H1 (cell line): Measurements from ENCODE around the gene KHDRBS1. TPM values are rescaled to one million over a fixed set of nuclear protein-coding genes. Genes with fewer than 3 reads are reported as not detected.

Source experiments
- CTCF ChIA-PET: fragments of 300-600 bp; sonication (Branson Sonifier 250); formaldehyde crosslinking; loops from one replicate; lab custom pipeline; 2021; ENCODE audit not compliant: partially characterized antibody; lab: Charles Lee
- POLR2A ChIA-PET: fragments of 300-600 bp; sonication (Branson Sonifier 250); formaldehyde crosslinking; loops from one replicate; lab custom pipeline; 2021; ENCODE audit warnings: inconsistent platforms; ENCODE audit not compliant: partially characterized antibody; lab: Charles Lee
- DNase-seq, 2 experiments: peaks; one replicate each; pipeline versions ENCODE4 v3.0.0 to v3.0.0-alpha.2; 2010 to 2022; ENCODE audit warnings: low spot score in 2 of 2, low read depth in 1 of 2, mixed read lengths in 1 of 2
- FAIRE-seq: peaks from 2 replicates; lab custom pipeline; 2011; peaks lifted over from hg19 to GRCh38; lab: Jason Lieb, UNC
- H2AFZ ChIP-seq: 2 replicates; pipeline ENCODE4 v1.8.1; 2012; ENCODE audit warnings: low read length, inconsistent platforms
- H2AK5ac ChIP-seq: 2 replicates; pipeline ENCODE4 v1.6.1; 2013; ENCODE audit warnings: low read depth, low read length
- H2BK120ac ChIP-seq: replicated peaks from 2 replicates; pipeline ENCODE3; 2013; ENCODE audit warnings: low read depth, low read length, inconsistent platforms
- H2BK12ac ChIP-seq: 2 replicates; pipeline ENCODE4 v1.6.1; 2013; ENCODE audit warnings: low read depth, low read length
- H2BK15ac ChIP-seq: 2 replicates; pipeline ENCODE4 v1.6.1; 2013; ENCODE audit warnings: low read length
- H2BK20ac ChIP-seq: 2 replicates; pipeline ENCODE4 v1.6.1; 2013; ENCODE audit warnings: low read length
- H2BK5ac ChIP-seq: 2 replicates; pipeline ENCODE4 v1.6.1; 2013; ENCODE audit warnings: low read depth, low read length
- H3K14ac ChIP-seq: 2 replicates; pipeline ENCODE4 v1.6.1; 2013; ENCODE audit warnings: inconsistent platforms; ENCODE audit not compliant: insufficient read length
- H3K18ac ChIP-seq: 2 replicates; pipeline ENCODE4 v1.6.1; 2013; ENCODE audit warnings: low read length; ENCODE audit errors: extremely low read depth
- H3K23ac ChIP-seq: 2 replicates; pipeline ENCODE4 v1.6.1; 2013; ENCODE audit warnings: inconsistent platforms; ENCODE audit not compliant: insufficient read length
- H3K23me2 ChIP-seq: 2 replicates; pipeline ENCODE4 v1.6.1; 2013; ENCODE audit warnings: low read depth, low read length
- H3K27ac ChIP-seq: 2 replicates; pipeline ENCODE4 v1.6.1; 2011; ENCODE audit warnings: low read depth, low read length, inconsistent platforms
- H3K27me3 ChIP-seq, 4 experiments: replicated peaks in 1 of 4; 1 replicate in 1 of 4; 2 replicates in 3 of 4; pipeline versions ENCODE4 v1.6.1 to v1.8.1; 2011 to 2013; ENCODE audit warnings: low read length in 3 of 4, mild to moderate bottlenecking in 3 of 4, inconsistent platforms in 2 of 4, mixed read lengths in 2 of 4, moderate library complexity in 1 of 4; ENCODE audit not compliant: control insufficient read depth in 3 of 4, insufficient read depth in 3 of 4; ENCODE audit errors: extremely low read depth in 1 of 4
- H3K36me3 ChIP-seq, 4 experiments: 2 replicates each; pipeline versions ENCODE4 v1.6.1 to v1.8.1; 2011 to 2013; ENCODE audit warnings: mild to moderate bottlenecking in 4 of 4, low read length in 3 of 4, moderate library complexity in 2 of 4, control low read depth in 1 of 4, inconsistent platforms in 1 of 4; ENCODE audit not compliant: insufficient read depth in 4 of 4, control insufficient read depth in 2 of 4
- H3K4ac ChIP-seq: replicated peaks from 2 replicates; pipeline ENCODE3; 2013; ENCODE audit warnings: low read length, low read depth, mixed read lengths, inconsistent platforms; ENCODE audit not compliant: insufficient read length
- H3K4me1 ChIP-seq, 4 experiments: replicated peaks in 1 of 4; 1 replicate in 1 of 4; 2 replicates in 3 of 4; pipeline versions ENCODE4 v1.6.1 to v1.8.1; 2011 to 2013; ENCODE audit warnings: low read length in 3 of 4, inconsistent platforms in 2 of 4, mixed read lengths in 1 of 4; ENCODE audit not compliant: insufficient read depth in 4 of 4, control insufficient read depth in 3 of 4
- H3K4me2 ChIP-seq, 2 experiments: 2 replicates each; pipeline versions ENCODE4 v1.6.1 to v1.8.1; 2011 to 2013; ENCODE audit warnings: low read depth in 2 of 2, low read length in 2 of 2, control low read depth in 1 of 2, inconsistent platforms in 1 of 2, mild to moderate bottlenecking in 1 of 2; ENCODE audit not compliant: insufficient read depth in 1 of 2
- H3K4me3 ChIP-seq, 4 experiments: fragments of 200-600, 300-600 bp in 1 of 4; sonication (generic), shearing (Covaris generic), sonication (Bioruptor Twin) in 1 of 4; 2 replicates each; pipeline versions ENCODE4 v1.5.1 to v1.8.1; 2011 to 2016; ENCODE audit warnings: low read length in 4 of 4, low read depth in 3 of 4, control low read depth in 2 of 4, inconsistent platforms in 2 of 4, mild to moderate bottlenecking in 2 of 4, mixed read lengths in 1 of 4, moderate library complexity in 1 of 4; ENCODE audit not compliant: insufficient read depth in 2 of 4; ENCODE audit errors: extremely low read depth in 1 of 4
- H3K56ac ChIP-seq: replicated peaks from 2 replicates; pipeline ENCODE3; 2013; ENCODE audit warnings: low read depth, mild to moderate bottlenecking, mixed read lengths, low read length, inconsistent platforms; ENCODE audit not compliant: insufficient read length
- H3K79me1 ChIP-seq: 2 replicates; pipeline ENCODE4 v1.6.1; 2013; ENCODE audit warnings: low read depth, low read length, control low read depth
- H3K79me2 ChIP-seq, 2 experiments: 2 replicates each; pipeline versions ENCODE4 v1.6.1 to v1.8.1; 2012 to 2013; ENCODE audit warnings: low read length in 2 of 2, mild to moderate bottlenecking in 2 of 2, inconsistent platforms in 1 of 2; ENCODE audit not compliant: insufficient read depth in 2 of 2, control insufficient read depth in 1 of 2
- H3K9ac ChIP-seq, 4 experiments: replicated peaks in 1 of 4; 1 replicate in 1 of 4; 2 replicates in 3 of 4; pipeline versions ENCODE4 v1.6.1 to v1.8.1; 2011 to 2013; ENCODE audit warnings: low read depth in 3 of 4, low read length in 3 of 4, control low read depth in 2 of 4, mild to moderate bottlenecking in 2 of 4, moderate library complexity in 2 of 4, inconsistent platforms in 1 of 4; ENCODE audit errors: extremely low read depth in 1 of 4
- H3K9me3 ChIP-seq, 2 experiments: 2 replicates each; pipeline versions ENCODE4 v1.6.1 to v1.8.1; 2012 to 2013; ENCODE audit warnings: mild to moderate bottlenecking in 2 of 2, moderate library complexity in 2 of 2, control low read depth in 1 of 2, inconsistent platforms in 1 of 2, low read depth in 1 of 2, low read length in 1 of 2, mixed read lengths in 1 of 2; ENCODE audit not compliant: insufficient read depth in 2 of 2
- H4K20me1 ChIP-seq, 2 experiments: replicated peaks in 1 of 2; 2 replicates each; pipeline versions ENCODE3 to v1.8.1; 2011 to 2013; ENCODE audit warnings: inconsistent platforms in 2 of 2, low read length in 2 of 2, mild to moderate bottlenecking in 1 of 2; ENCODE audit not compliant: insufficient read depth in 2 of 2, control insufficient read depth in 1 of 2
- H4K5ac ChIP-seq: 2 replicates; pipeline ENCODE4 v1.6.1; 2013; ENCODE audit warnings: low read length, low read depth, mixed read lengths, inconsistent platforms; ENCODE audit not compliant: insufficient read length
- H4K8ac ChIP-seq: 2 replicates; pipeline ENCODE4 v1.8.0; 2013; ENCODE audit warnings: mild to moderate bottlenecking, moderate library complexity, low read length, inconsistent platforms; ENCODE audit not compliant: insufficient read depth; ENCODE audit errors: extremely low read depth
- H4K91ac ChIP-seq: replicated peaks from 2 replicates; pipeline ENCODE3; 2013; ENCODE audit warnings: low read length, mixed read lengths, inconsistent platforms; ENCODE audit not compliant: insufficient read length
- CHD2 ChIP-seq: IDR thresholded peaks from 2 replicates; pipeline ENCODE4 v1.6.1; 2012; ENCODE audit warnings: low read length, improper control_type of control experiment
- CREB1 ChIP-seq: IDR thresholded peaks from 2 replicates; pipeline ENCODE4 v1.6.1; 2012; ENCODE audit warnings: inconsistent platforms
- CTBP2 ChIP-seq: IDR thresholded peaks from 2 replicates; pipeline ENCODE4 v1.7.0; 2011; ENCODE audit warnings: borderline replicate concordance, mild to moderate bottlenecking, moderate library complexity, mixed read lengths, low read length; ENCODE audit not compliant: insufficient read depth, insufficient read length
- GABPA ChIP-seq: IDR thresholded peaks from 2 replicates; pipeline ENCODE4 v1.6.1; 2011; ENCODE audit warnings: mild to moderate bottlenecking, low read length, moderate library complexity, borderline replicate concordance; ENCODE audit not compliant: insufficient read depth
- HDAC6 ChIP-seq: IDR thresholded peaks from one replicate; pipeline ENCODE4 v1.7.1; 2012; ENCODE audit warnings: low read depth, mild to moderate bottlenecking, inconsistent platforms, low read length, moderate library complexity
- JUN ChIP-seq: IDR thresholded peaks from 2 replicates; pipeline ENCODE4 v1.6.1; 2011; ENCODE audit warnings: low read depth, mild to moderate bottlenecking, improper control_type of control experiment, low read length
- JUND ChIP-seq: IDR thresholded peaks from 2 replicates; pipeline ENCODE4 v1.6.1; 2011; ENCODE audit warnings: mild to moderate bottlenecking, improper control_type of control experiment, low read length
- MAFK ChIP-seq: IDR thresholded peaks from 2 replicates; pipeline ENCODE4 v1.6.1; 2012; ENCODE audit warnings: low read depth, mild to moderate bottlenecking, improper control_type of control experiment, low read length
- SP2 ChIP-seq: IDR thresholded peaks from 2 replicates; pipeline ENCODE4 v1.6.1; 2012; ENCODE audit warnings: mild to moderate bottlenecking, low read length, inconsistent platforms
- SRF ChIP-seq: IDR thresholded peaks from 2 replicates; pipeline ENCODE4 v1.6.1; 2011; ENCODE audit warnings: mild to moderate bottlenecking, low read depth, low read length, moderate library complexity
- WGBS, 2 experiments: shearing (Covaris generic) in 1 of 2; methylation state at CpG; one replicate each; pipeline versions ENCODE4 v1.1.6 to v1.1.7; 2013 to 2015; ENCODE audit warnings: low lambda C conversion rate in 2 of 2, mixed read lengths in 2 of 2, inconsistent platforms in 1 of 2, low coverage in 1 of 2, missing lambda C conversion rate in 1 of 2; ENCODE audit not compliant: insufficient replicate concordance in 2 of 2, insufficient coverage in 1 of 2, insufficient read length in 1 of 2; ENCODE audit errors: extremely low coverage in 1 of 2, missing lambda C conversion rate in 1 of 2; 5-methylcytosine and 5-hydroxymethylcytosine counted together
- polyA plus RNA-seq, 7 experiments: library from polyadenylated mRNA; depleted of rRNA in 3 of 7; stranded (reverse) in 5 of 7; unstranded in 2 of 7; fragments of >200 nt in 5 of 7; fragments of 200-250 nt in 2 of 7; gene quantifications; 1 replicate in 5 of 7; 2 replicates in 1 of 7; 4 replicates in 1 of 7; pipeline versions ENCODE4 v1.2.1 to v1.2.3, GENCODE V29; 2011 to 2013; ENCODE audit warnings: missing spikeins in 2 of 7, mixed read lengths in 2 of 7
- total RNA-seq: library from RNA; stranded (reverse); fragmentation: NEBNext Ultra II Directional; extraction: Animal tissue kit (Norgen Biotek cat#: 25700); gene quantifications from 2 replicates; pipeline ENCODE4 v1.2.1, GENCODE V29; 2021
- TF ChIP-seq, protein P1 (sequence below): IDR thresholded peaks from 2 replicates; pipeline ENCODE4 v1.6.1; 2012; ENCODE audit warnings: low read length, inconsistent platforms

KHDRBS1 gene
- total and polyA plus RNA-seq, 2 of the 8 experiments (the other 6 are each of a cell fraction or from before 2014, with no cell fraction given), result 53.8 to 284 TPM

- H2BK20ac ChIP-seq, result no peak overlapping the region
- H3K23ac ChIP-seq, result no peak overlapping the region
- no peaks in the 10 kb centered on the region for H3K36me3 ChIP-seq
- peaks cover 0 to 6% (median 3%) of the 10 kb centered on the region in 4 experiments; a peak in 6 of 7 replicates for H3K4me1 ChIP-seq
- POLR2A ChIA-PET, result interaction anchor here (0.6 to 1.8 kb wide), 3 partner anchors 29 to 149 kb away, joined by 3 to 5 read pairs (median 3); no protein-coding TSS in a partner anchor
- no peak overlapping the region for H2BK15ac ChIP-seq
- no peak overlapping the region for H3K4ac ChIP-seq
- H3K9me3 ChIP-seq, result 0 out of 4 replicates have a peak, but pooled peaks cover 0 to 3% of the 10 kb centered on the region in 2 experiments
- H3K4me3 ChIP-seq, result no peak overlapping the region
- DNase-seq, result peak in 1 of 2 experiments; percentile 57
- H2AK5ac ChIP-seq, result no peak overlapping the region
- no peak overlapping the region for H3K4me2 ChIP-seq
- no peak for FAIRE-seq
- no peaks in the 10 kb centered on the region for H3K27me3 ChIP-seq
- no peak overlapping the region for H4K5ac ChIP-seq
- H3K14ac ChIP-seq, result no peak overlapping the region
- no peaks in the 10 kb centered on the region for H4K20me1 ChIP-seq
- no peak overlapping the region for H4K91ac ChIP-seq
- 0 out of 2 replicates have a peak overlapping the region, but pooled peaks have one; percentile 18 for H2BK12ac ChIP-seq
- no peaks in the 10 kb centered on the region; the same call in 1 of the 2 replicates for H3K23me2 ChIP-seq
- H2AFZ ChIP-seq, result peak overlapping the region; percentile 69; the same call in 1 of the 2 replicates
- CTCF ChIA-PET, result interaction anchor here (0.6 to 2.3 kb wide), 8 partner anchors 9 to 166 kb away, joined by 4 to 10 read pairs (median 5); no protein-coding TSS in a partner anchor
- no peak overlapping the region for H3K9ac ChIP-seq
- 58% methylated on average over 9 of the region's 9 CpGs; no CpG with 5 or more reads in 1 of the 2 experiments for WGBS, 2 experiments
- H2BK120ac ChIP-seq, result no peak overlapping the region
- no peaks in the 10 kb centered on the region for H3K79me1 ChIP-seq
- no peak overlapping the region for H3K56ac ChIP-seq
- 0 out of 2 replicates have a peak overlapping the region, but pooled peaks have one; percentile 11 for H2BK5ac ChIP-seq
- no peak overlapping the region for H3K27ac ChIP-seq
- H3K18ac ChIP-seq, result peak overlapping the region; percentile 9; the same call in 1 of the 2 replicates
- H3K79me2 ChIP-seq, result no peaks in the 10 kb centered on the region
- H4K8ac ChIP-seq, result no peak overlapping the region; the same call in 1 of the 2 replicates
- no peak for TF ChIP-seq SRF
- TF ChIP-seq SP2, result no peak
- no peak for TF ChIP-seq GABPA
- TF ChIP-seq MAFK, result no peak
- TF ChIP-seq CREB1, result no peak
- TF ChIP-seq HDAC6, result no peak
- no peak for TF ChIP-seq CHD2
- no peak for TF ChIP-seq JUN
- no peak for TF ChIP-seq CTBP2
- no peak for TF ChIP-seq JUND
- TF ChIP-seq, protein P1, sequence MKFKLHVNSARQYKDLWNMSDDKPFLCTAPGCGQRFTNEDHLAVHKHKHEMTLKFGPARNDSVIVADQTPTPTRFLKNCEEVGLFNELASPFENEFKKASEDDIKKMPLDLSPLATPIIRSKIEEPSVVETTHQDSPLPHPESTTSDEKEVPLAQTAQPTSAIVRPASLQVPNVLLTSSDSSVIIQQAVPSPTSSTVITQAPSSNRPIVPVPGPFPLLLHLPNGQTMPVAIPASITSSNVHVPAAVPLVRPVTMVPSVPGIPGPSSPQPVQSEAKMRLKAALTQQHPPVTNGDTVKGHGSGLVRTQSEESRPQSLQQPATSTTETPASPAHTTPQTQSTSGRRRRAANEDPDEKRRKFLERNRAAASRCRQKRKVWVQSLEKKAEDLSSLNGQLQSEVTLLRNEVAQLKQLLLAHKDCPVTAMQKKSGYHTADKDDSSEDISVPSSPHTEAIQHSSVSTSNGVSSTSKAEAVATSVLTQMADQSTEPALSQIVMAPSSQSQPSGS, result no peak
These were observed 26.5 kb upstream of the KHDRBS1 start for GRCh38 chr1:31987135-31987619.
